Lung (tissue), 12 donors: ENCODE measurements around the gene ATG16L1. TPM values are rescaled to one million over a fixed set of nuclear protein-coding genes. Genes with fewer than 3 reads are reported as not detected.

Experiments
- ATAC-seq: fragments of 200-7000 bp; cut with Tn5 transposase; one replicate; pipeline ENCODE4 v1.9.1; 2020; ENCODE audit warnings: moderate number of reproducible peaks; ENCODE audit not compliant: insufficient read depth, low FRiP score
- DNase-seq, 3 donors: peaks; one replicate each; pipeline ENCODE4 v3.0.0-alpha.2; 2013 to 2017
- H3K27ac ChIP-seq, 2 donors: one replicate each; pipeline ENCODE4 v1.5.1; 2013; ENCODE audit warnings: mild to moderate bottlenecking in 2 of 2, moderate library complexity in 2 of 2, control low read depth in 1 of 2, inconsistent platforms in 1 of 2, low read depth in 1 of 2, low read length in 1 of 2
- H3K27me3 ChIP-seq, 3 donors: one replicate each; pipeline ENCODE4 v1.5.1; 2013; ENCODE audit warnings: low read length in 2 of 3; ENCODE audit not compliant: control insufficient read depth in 3 of 3, insufficient read depth in 3 of 3
- H3K36me3 ChIP-seq, 4 donors: one replicate each; pipeline ENCODE4 v1.5.1; 2013; ENCODE audit warnings: low read length in 4 of 4, mild to moderate bottlenecking in 1 of 4, moderate library complexity in 1 of 4; ENCODE audit not compliant: control insufficient read depth in 4 of 4, insufficient read depth in 4 of 4
- H3K4me1 ChIP-seq, 5 donors: one replicate each; pipeline ENCODE4 v1.5.1; 2013; ENCODE audit warnings: low read length in 5 of 5, mild to moderate bottlenecking in 2 of 5, moderate library complexity in 1 of 5; ENCODE audit not compliant: control insufficient read depth in 5 of 5, insufficient read depth in 5 of 5
- H3K4me3 ChIP-seq: one replicate; pipeline ENCODE4 v1.5.1; 2013; ENCODE audit warnings: mild to moderate bottlenecking, control low read depth, moderate library complexity
- H3K9ac ChIP-seq, 2 donors: one replicate each; pipeline ENCODE4 v1.5.1; 2013; ENCODE audit warnings: low read length in 2 of 2, control low read depth in 1 of 2; ENCODE audit not compliant: insufficient read depth in 1 of 2
- H3K9me3 ChIP-seq, 4 donors: one replicate each; pipeline ENCODE4 v1.5.1; 2013; ENCODE audit warnings: low read length in 3 of 4, mild to moderate bottlenecking in 1 of 4, moderate library complexity in 1 of 4; ENCODE audit not compliant: control insufficient read depth in 4 of 4, insufficient read depth in 3 of 4
- CTCF ChIP-seq: IDR thresholded peaks from 2 replicates; pipeline ENCODE4 v1.5.1; 2012; ENCODE audit warnings: mild to moderate bottlenecking; ENCODE audit errors: control extremely low read depth, extremely low read depth
- WGBS, 2 donors: extraction: QIAGEN DNeasy Blood & Tissue Kit; methylation state at CpG; one replicate each; pipeline ENCODE4 v1.1.7; 2013; 5-methylcytosine and 5-hydroxymethylcytosine counted together
- polyA plus RNA-seq, 2 donors: library from polyadenylated mRNA; stranded (reverse); fragments of 200-250 nt; gene quantifications; one replicate each; pipeline ENCODE4 v1.2.1, GENCODE V29; 2013
- total RNA-seq, 2 donors: library from RNA; depleted of rRNA in 1 of 2; stranded (reverse); fragments of >200 nt in 1 of 2; gene quantifications; one replicate each; pipeline ENCODE4 v1.2.1, GENCODE V29; 2014 to 2021
- donor health status: control.
- donor health status: control.
- donor health status: Bipolar disorder and iron deficiency.
- donor health status: healthy.
- donor health status: DM: yes; HTN: yes; CAD: no.

The ATG16L1 gene
- total and polyA plus RNA-seq, 4 donors: 10.9 to 37.0 (median 20.3) TPM

GRCh38 chr2:233236820-233237589 lies 14.5 kb upstream of the ATG16L1 start:
- Histone ChIP-seq H3K9me3 (peaks cover 0 to 4% (median 0%) of the 10 kb centered on the region in 4 donors), H3K4me3 (no peak overlapping the region), H3K9ac (no peak overlapping the region), H3K36me3 (no peaks in the 10 kb centered on the region), H3K4me1 (no peaks in the 10 kb centered on the region), H3K27ac (no peak overlapping the region), H3K27me3 (no peaks in the 10 kb centered on the region)
- DNase-seq (no peak), ATAC-seq (no peak)
- no peak for TF ChIP-seq CTCF
- 78 to 85% methylated on average over 7 of the region's 7 CpGs for WGBS, 2 donors

- no peak overlapping the region for H3K27ac ChIP-seq
- H3K9ac ChIP-seq: no peak overlapping the region
- H3K9me3 ChIP-seq: peaks cover 0 to 5% (median 0%) of the 10 kb centered on the region in 4 donors
- H3K36me3 ChIP-seq: no peaks in the 10 kb centered on the region
- H3K27me3 ChIP-seq: no peaks in the 10 kb centered on the region
- H3K4me3 ChIP-seq: no peak overlapping the region
- WGBS, 2 donors: 53 to 62% methylated on average over 2 of the region's 2 CpGs
- TF ChIP-seq CTCF: no peak
- DNase-seq: no peak
- no peaks in the 10 kb centered on the region for H3K4me1 ChIP-seq
- no peak for ATAC-seq
Measured at GRCh38 chr2:233240897-233241296, 10.6 kb upstream of the ATG16L1 start.

GRCh38 chr2:233241803-233242202 lies 9.7 kb upstream of the ATG16L1 start:
- no peaks in the 10 kb centered on the region for H3K36me3 ChIP-seq
- H3K9me3 ChIP-seq: peaks cover 0 to 5% (median 0%) of the 10 kb centered on the region in 4 donors
- DNase-seq (no peak), ATAC-seq (no peak)
- no peak overlapping the region for H3K27ac ChIP-seq
- no peaks in the 10 kb centered on the region for H3K27me3 ChIP-seq
- 81 to 86% methylated on average over 3 of the region's 3 CpGs for WGBS, 2 donors
- no peak overlapping the region for H3K4me3 ChIP-seq
- H3K9ac ChIP-seq: no peak overlapping the region
- H3K4me1 ChIP-seq: no peaks in the 10 kb centered on the region
- no peak for TF ChIP-seq CTCF
